Neural progenitor cell (in vitro differentiated cells): ENCODE results near the gene CNR2.

Experiments
- EZH2 ChIP-seq: fragments of 200-600 bp; sonication (generic); IDR thresholded peaks from 2 replicates; pipeline ENCODE4 v1.6.1; 2017; ENCODE audit warnings: antibody characterized with exemption, mild to moderate bottlenecking, moderate library complexity
- TF ChIP-seq, protein P1 (sequence below): fragments of 200-600 bp; sonication (generic); IDR thresholded peaks from 2 replicates; pipeline ENCODE4 v1.5.1; 2017; ENCODE audit warnings: antibody characterized with exemption, mild to moderate bottlenecking

GRCh38 chr1:23885222-23885621, 27.9 kb downstream of the CNR2 start:
- TF ChIP-seq, protein P1, sequence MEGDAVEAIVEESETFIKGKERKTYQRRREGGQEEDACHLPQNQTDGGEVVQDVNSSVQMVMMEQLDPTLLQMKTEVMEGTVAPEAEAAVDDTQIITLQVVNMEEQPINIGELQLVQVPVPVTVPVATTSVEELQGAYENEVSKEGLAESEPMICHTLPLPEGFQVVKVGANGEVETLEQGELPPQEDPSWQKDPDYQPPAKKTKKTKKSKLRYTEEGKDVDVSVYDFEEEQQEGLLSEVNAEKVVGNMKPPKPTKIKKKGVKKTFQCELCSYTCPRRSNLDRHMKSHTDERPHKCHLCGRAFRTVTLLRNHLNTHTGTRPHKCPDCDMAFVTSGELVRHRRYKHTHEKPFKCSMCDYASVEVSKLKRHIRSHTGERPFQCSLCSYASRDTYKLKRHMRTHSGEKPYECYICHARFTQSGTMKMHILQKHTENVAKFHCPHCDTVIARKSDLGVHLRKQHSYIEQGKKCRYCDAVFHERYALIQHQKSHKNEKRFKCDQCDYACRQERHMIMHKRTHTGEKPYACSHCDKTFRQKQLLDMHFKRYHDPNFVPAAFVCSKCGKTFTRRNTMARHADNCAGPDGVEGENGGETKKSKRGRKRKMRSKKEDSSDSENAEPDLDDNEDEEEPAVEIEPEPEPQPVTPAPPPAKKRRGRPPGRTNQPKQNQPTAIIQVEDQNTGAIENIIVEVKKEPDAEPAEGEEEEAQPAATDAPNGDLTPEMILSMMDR: no peak
- TF ChIP-seq EZH2: no peak
